Measurements from ENCODE around the gene SH3BP5. TPM values are rescaled to one million over a fixed set of nuclear protein-coding genes. Genes with fewer than 3 reads are reported as not detected.

The SH3BP5 gene
- total RNA-seq, 1 experiment from 2014 or later = 20.3 TPM

DNA sequence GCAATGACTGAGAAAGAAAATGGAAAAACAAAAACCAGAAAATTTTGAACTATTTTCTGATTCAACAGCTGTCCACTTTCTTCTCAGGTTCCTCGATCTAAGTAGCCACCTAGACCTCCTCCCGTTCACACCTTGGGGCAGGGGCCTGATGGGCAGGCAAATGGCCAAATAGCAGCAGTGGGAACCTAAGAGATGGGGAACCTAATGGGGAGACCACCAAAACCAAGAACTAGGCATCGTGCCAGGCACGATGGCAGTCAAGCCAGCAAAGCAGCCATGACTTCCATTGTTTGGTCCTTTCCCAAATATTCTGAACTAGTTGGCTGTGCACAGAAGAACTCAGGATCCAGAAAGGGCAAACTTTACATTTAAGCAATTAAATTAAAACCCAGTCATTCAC lies 69.3 kb downstream of the SH3BP5 start:
- H3K9me3 ChIP-seq (ENCODE audit: low read depth, low read length, poor library complexity, severe bottlenecking) = no peaks in the 10 kb centered on the region
- no TSS peak for BruUV-seq (replicated peaks)
- ChIA-PET CTCF (interaction anchor here (0.8 kb wide), 1 partner anchor 143 kb away, joined by 3 read pairs; no protein-coding TSS in a partner anchor), POLR2A (ENCODE audit: low non-redundant PET) (interaction anchor here (0.6 kb wide), 1 partner anchor 42 kb away, joined by 6 read pairs; no protein-coding TSS in a partner anchor)
- no peak overlapping the region for H3K4me3 ChIP-seq (ENCODE audit: low read depth, low read length, poor library complexity, severe bottlenecking)
- peaks cover 1% of the 10 kb centered on the region for H3K4me1 ChIP-seq (ENCODE audit: insufficient read depth, low read length, poor library complexity, severe bottlenecking)
- peaks cover under 1% of the 10 kb centered on the region for H3K36me3 ChIP-seq (ENCODE audit: insufficient read depth, low read length, poor library complexity, severe bottlenecking)
- no peak for TF ChIP-seq EZH2 (IDR thresholded peaks at IDR 0.05; ENCODE audit: borderline replicate concordance, low read depth, low read length, poor library complexity, severe bottlenecking)
- TF ChIP-seq, protein P1, sequence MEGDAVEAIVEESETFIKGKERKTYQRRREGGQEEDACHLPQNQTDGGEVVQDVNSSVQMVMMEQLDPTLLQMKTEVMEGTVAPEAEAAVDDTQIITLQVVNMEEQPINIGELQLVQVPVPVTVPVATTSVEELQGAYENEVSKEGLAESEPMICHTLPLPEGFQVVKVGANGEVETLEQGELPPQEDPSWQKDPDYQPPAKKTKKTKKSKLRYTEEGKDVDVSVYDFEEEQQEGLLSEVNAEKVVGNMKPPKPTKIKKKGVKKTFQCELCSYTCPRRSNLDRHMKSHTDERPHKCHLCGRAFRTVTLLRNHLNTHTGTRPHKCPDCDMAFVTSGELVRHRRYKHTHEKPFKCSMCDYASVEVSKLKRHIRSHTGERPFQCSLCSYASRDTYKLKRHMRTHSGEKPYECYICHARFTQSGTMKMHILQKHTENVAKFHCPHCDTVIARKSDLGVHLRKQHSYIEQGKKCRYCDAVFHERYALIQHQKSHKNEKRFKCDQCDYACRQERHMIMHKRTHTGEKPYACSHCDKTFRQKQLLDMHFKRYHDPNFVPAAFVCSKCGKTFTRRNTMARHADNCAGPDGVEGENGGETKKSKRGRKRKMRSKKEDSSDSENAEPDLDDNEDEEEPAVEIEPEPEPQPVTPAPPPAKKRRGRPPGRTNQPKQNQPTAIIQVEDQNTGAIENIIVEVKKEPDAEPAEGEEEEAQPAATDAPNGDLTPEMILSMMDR (conservative IDR thresholded peaks at IDR 0.05; ENCODE audit: low read depth, low read length) = no peak
- no peak overlapping the region for H3K27ac ChIP-seq (ENCODE audit: low read depth, low read length, poor library complexity, severe bottlenecking)
- H3K27me3 ChIP-seq (replicated peaks; ENCODE audit: insufficient read depth, low read depth, low read length, poor library complexity) = no peaks in the 10 kb centered on the region
- intact Hi-C loops (cut with micrococcal nuclease; ENCODE audit: unreplicated experiment) = no loop called here
- no peak for DNase-seq (ENCODE audit: low spot score)

DNA sequence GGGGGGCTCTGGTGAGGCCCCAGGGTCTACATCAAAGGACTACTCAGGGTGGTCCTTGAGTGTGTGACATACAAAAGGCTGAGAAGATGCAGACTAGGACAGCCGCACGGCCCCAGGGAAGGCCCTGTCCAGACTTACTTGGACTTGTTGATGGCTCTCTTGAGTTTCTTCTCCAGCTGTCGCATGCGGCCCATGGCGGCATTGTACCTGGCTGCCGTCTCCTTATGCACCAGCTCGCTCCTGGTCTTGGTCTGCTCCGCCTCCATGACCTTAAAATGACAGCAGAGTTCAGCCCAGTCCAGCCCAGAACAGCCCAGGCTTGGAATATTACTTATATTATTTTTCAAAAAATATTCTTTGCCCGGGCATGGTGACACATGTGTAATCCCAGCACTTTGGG lies 70.4 kb downstream of the SH3BP5 start:
- TF ChIP-seq, protein P1 (conservative IDR thresholded peaks at IDR 0.05; ENCODE audit: low read depth, low read length) = no peak
- no peak for TF ChIP-seq EZH2 (IDR thresholded peaks at IDR 0.05; ENCODE audit: borderline replicate concordance, low read depth, low read length, poor library complexity, severe bottlenecking)
- no TSS peak for BruUV-seq (replicated peaks)
- H3K27ac ChIP-seq (ENCODE audit: low read depth, low read length, poor library complexity, severe bottlenecking) = no peak overlapping the region
- ChIA-PET POLR2A (ENCODE audit: low non-redundant PET) (interaction anchor here (0.6 kb wide), 1 partner anchor 85 kb away, joined by 4 read pairs; no protein-coding TSS in a partner anchor), CTCF (no interaction called here)
- DNase-seq (ENCODE audit: low spot score) = no peak
- H3K36me3 ChIP-seq (ENCODE audit: insufficient read depth, low read length, poor library complexity, severe bottlenecking) = peaks cover 11% of the 10 kb centered on the region
- no peaks in the 10 kb centered on the region for H3K9me3 ChIP-seq (ENCODE audit: low read depth, low read length, poor library complexity, severe bottlenecking)
- H3K27me3 ChIP-seq (replicated peaks; ENCODE audit: insufficient read depth, low read depth, low read length, poor library complexity) = no peaks in the 10 kb centered on the region
- H3K4me1 ChIP-seq (ENCODE audit: insufficient read depth, low read length, poor library complexity, severe bottlenecking) = no peaks in the 10 kb centered on the region
- intact Hi-C loops (cut with micrococcal nuclease; ENCODE audit: unreplicated experiment) = no loop called here
- H3K4me3 ChIP-seq (ENCODE audit: low read depth, low read length, poor library complexity, severe bottlenecking) = no peak overlapping the region

DNA sequence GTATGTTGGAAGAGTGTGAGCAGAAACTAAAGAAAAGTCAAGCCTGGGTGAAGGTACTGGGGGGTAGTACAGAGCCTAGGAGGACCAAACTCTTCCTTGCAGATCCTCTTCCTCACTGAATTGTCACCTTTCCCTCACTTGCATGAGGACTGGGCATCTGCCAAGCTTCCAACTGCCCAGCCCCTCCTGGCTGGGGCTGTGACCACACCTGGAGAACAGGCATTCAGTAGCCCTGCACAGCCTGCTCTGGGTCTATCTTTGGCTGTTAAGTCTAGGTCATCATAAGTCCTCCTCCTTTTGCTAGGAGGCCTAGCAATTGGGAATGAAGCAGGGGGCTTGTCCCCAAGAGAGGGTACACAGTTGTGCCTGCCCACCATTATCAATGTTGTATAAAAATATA lies 71.1 kb downstream of the SH3BP5 start:
- H3K4me1 ChIP-seq (ENCODE audit: insufficient read depth, low read length, poor library complexity, severe bottlenecking) = no peaks in the 10 kb centered on the region
- H3K9me3 ChIP-seq (ENCODE audit: low read depth, low read length, poor library complexity, severe bottlenecking) = no peaks in the 10 kb centered on the region
- TF ChIP-seq EZH2 (IDR thresholded peaks at IDR 0.05; ENCODE audit: borderline replicate concordance, low read depth, low read length, poor library complexity, severe bottlenecking) = no peak
- TF ChIP-seq, protein P1 (conservative IDR thresholded peaks at IDR 0.05; ENCODE audit: low read depth, low read length) = no peak
- no peak for DNase-seq (ENCODE audit: low spot score)
- POLR2A ChIA-PET (ENCODE audit: low non-redundant PET) = no interaction called here
- intact Hi-C loops (cut with micrococcal nuclease; ENCODE audit: unreplicated experiment) = no loop called here
- H3K36me3 ChIP-seq (ENCODE audit: insufficient read depth, low read length, poor library complexity, severe bottlenecking) = peaks cover 19% of the 10 kb centered on the region
- CTCF ChIA-PET = no interaction called here
- H3K27me3 ChIP-seq (replicated peaks; ENCODE audit: insufficient read depth, low read depth, low read length, poor library complexity) = no peaks in the 10 kb centered on the region
- H3K4me3 ChIP-seq (ENCODE audit: low read depth, low read length, poor library complexity, severe bottlenecking) = no peak overlapping the region
- H3K27ac ChIP-seq (ENCODE audit: low read depth, low read length, poor library complexity, severe bottlenecking) = no peak overlapping the region
- no TSS peak for BruUV-seq (replicated peaks)
